Left cardiac atrium (tissue), 4 donors: ENCODE results near the gene SBNO2. TPM values are rescaled to one million over a fixed set of nuclear protein-coding genes. Genes with fewer than 3 reads are reported as not detected.

ENCODE experiments used
- ATAC-seq, 2 donors: fragments of 200-7000 bp; cut with Tn5 transposase; one replicate each; pipeline ENCODE4 v1.9.1; 2020; ENCODE audit warnings: mild to moderate bottlenecking in 2 of 2, moderate library complexity in 2 of 2
- DNase-seq: peaks from one replicate; pipeline ENCODE4 v3.0.0-alpha.2; 2020
- intact Hi-C, 2 donors: fragments of 100-400 bp; cut with DNase I; formaldehyde crosslinking; loops; one replicate each; pipeline versions ENCODE4 v1.14.1 to v1.15.1; 2022 to 2023
- total RNA-seq, 2 donors: library from RNA; stranded (reverse); fragmentation: NEBNext Ultra II Directional; extraction: Animal tissue kit (Norgen Biotek cat#: 25700); gene quantifications; one replicate each; pipeline ENCODE4 v1.2.1, GENCODE V29; 2021
- donor health status: DM: no; HTN: yes; CAD: no.
- donor health status: DM: no; HTN: yes; CAD: no; lungs with severe emphysema.
- donor health status: DM: yes; HTN: yes; CAD: no.
- donor health status: Dilated cardiomyopathy.

Gene SBNO2
- total RNA-seq, 2 donors from 2014 or later, result 27.2 to 64.2 TPM

DNA sequence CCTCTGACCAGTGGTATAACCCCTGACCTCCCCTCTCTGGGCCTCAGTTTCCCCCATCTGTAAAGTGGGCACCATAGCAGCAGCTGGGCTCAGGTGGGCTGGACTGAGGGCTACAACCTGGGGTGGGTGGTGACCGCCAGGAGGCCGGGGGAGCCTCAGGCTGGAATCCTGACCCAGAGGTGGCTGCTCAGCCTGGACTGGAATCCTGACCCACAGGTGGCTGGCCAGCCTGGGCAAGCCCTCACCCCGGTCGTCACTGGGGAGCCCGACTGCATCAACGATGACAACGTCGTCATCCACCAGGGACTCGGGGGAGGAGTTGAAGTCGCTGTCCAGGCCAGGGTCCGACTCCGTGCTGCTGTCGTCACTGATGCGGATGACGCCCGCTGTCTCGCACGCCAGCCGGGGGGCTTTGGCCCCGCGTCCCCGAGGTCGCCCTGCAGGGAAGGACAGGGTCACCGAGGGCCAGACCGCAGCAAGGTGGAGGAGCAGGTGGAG, 60.0 kb downstream of the SBNO2 start:
- DNase-seq, result no peak
- intact Hi-C loops, result loop anchor here in 1 of 2 donors (5.0 kb wide), 1 partner anchor 78 kb away; no protein-coding TSS in a partner anchor

DNA sequence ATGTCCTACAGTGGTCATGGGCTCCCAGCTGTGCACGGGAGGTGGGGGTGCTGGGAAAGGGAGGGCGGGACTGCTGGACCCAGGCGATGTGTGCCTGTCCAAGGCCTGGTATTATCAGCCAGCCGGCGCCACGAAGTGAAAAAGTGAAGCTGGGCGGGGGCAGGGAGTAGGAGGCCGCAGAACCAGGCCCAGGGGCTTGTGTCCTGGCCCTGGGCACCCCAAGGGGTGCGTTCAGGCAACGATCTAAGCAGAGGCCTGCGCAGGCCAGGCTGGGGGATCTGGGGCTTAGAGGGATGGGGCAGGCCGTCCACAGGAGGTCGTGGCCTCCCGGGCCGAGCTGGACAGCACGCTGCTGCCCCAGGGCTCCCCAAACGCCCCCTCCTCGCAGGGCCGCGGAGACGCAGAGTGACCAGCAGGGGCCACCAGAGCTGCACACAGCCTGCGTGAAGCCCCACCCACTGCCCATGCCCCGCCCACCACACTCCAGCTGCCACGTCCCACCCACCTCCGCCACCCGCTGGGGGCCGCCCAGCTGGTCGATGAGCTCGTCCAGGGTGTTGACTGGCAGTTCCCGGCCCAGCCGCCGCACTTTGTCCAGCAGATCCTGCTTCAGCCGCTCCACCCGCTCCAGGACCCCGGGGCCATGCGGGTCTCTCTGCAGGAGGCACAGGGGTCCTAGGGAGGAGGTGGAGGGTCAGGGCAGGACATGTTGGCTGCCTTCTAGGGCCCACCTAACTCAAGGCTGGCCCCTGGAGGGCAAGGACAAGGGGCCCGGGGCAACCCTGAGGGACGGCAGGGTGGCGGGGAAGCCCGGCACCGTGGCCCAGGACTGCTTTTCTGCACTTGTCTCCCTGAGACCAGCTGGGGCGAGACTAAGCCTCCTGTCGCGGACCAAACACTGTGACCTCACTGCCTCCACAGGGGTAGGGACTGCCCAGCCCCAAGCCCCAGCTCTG, 60.8 kb downstream of the SBNO2 start:
- peak; percentile 89 to 93 for ATAC-seq
- intact Hi-C loops, result loop anchor here in 1 of 2 donors (5.0 kb wide), 1 partner anchor 79 kb away; no protein-coding TSS in a partner anchor
- peak; percentile 97 for DNase-seq

More for the DNA sequence above, 60.0 kb downstream of the SBNO2 start:
- ATAC-seq, result no peak

GRCh38 chr19:1112268-1113029, 61.6 kb downstream of the SBNO2 start:
- ATAC-seq (peak; percentile 42 to 50), DNase-seq (no peak)
- intact Hi-C loops, result loop anchor here in 1 of 2 donors (5.0 kb wide), 1 partner anchor 80 kb away; no protein-coding TSS in a partner anchor

GRCh38 chr19:1111641-1112267, 62.3 kb downstream of the SBNO2 start:
- intact Hi-C loops, result loop anchor here in 1 of 2 donors (5.0 kb wide), 1 partner anchor 81 kb away; no protein-coding TSS in a partner anchor
- ATAC-seq, result no peak
- no peak for DNase-seq

DNA sequence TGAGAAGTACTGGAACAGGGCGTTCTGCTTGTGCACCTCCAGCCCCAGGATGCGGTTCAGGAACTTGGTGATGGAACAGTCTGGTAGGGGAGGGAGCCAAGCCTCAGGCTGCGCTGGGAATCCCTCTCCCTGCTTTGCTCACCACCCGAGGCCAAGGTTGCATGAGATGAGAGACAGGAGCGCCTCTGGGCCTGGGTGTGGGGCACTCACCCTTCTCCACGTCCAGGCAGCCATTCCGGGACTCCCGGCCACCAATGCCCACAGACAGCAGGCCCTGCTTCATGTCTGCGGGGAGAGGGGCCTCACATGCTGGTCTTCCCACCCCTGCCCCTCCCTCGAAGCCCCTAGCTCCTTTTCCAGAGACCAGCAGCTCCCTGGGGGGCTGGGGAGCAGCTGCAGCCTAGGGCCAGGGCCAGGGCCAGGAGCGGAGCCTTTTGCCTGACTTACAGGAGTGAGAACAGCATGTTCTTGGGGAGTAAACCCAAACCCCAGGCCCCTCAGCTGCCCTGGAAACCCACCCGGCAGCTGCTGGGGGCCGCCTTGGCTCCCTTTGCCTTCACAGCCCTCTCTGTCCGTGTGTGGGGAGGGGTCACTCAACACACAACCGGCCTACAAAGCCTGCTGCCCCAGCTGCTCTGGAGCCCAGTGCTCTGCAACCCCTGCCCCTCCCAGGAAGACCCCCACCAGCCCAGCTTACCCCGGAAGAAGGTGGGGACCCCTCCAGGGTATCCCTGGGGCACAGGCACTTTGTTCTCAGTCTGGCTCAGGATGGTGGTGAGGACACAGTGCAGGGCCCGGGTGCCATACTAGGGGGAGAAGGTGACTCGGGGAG, 63.0 kb downstream of the SBNO2 start:
- no peak for ATAC-seq
- DNase-seq, result no peak
- intact Hi-C loops, result loop anchor here in 1 of 2 donors (5.0 kb wide), 1 partner anchor 81 kb away; no protein-coding TSS in a partner anchor

DNA sequence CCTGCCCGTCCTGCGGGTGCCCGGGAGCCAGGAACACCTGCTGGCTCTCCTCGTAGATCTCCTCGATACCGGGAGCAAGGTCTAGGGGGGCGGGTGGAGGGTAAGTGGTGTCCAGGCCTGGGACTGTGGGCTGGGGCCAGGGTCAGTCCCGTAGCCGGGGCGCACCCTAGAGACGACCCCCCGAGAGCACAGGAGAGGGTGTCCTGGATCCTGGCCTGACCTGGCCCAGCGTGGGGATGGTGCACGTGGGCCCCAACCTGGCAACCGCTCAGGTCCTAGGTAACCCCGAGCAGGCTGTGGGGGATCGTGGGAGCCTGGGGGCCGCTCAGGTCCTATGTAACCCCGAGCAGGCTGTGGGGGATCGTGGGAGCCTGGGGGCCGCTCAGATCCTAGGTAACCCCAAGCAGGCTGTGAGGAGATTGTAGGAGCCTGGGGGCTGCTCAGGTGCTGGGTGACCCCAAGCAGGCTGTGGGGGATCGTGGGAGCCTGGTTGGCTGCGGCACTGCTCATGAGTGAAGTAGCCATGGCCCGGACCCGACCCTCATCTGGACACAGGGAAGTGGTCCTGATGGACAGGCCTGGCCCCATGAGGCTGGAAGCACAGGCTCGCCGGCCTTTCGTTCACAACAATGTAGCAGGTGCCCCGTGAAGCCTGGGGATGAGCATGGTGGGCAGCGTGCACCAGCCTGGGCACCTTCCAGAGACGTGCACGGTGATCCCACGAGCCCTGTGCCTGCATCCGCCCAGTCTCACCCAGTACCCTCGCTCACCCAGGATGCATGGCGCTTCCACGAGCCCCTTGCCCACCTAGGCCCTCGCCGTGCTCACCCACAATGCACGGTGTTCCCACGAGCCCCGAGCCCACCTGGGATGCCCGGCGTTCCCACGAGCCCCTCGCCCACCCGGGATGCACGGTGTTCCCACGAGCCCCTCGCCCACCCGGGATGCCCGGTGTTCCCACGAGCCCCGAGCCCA, 64.1 kb downstream of the SBNO2 start:
- DNase-seq (no peak), ATAC-seq (no peak)
- intact Hi-C loops, result loop anchor here in 1 of 2 donors (5.0 kb wide), 1 partner anchor 82 kb away; no protein-coding TSS in a partner anchor

DNA sequence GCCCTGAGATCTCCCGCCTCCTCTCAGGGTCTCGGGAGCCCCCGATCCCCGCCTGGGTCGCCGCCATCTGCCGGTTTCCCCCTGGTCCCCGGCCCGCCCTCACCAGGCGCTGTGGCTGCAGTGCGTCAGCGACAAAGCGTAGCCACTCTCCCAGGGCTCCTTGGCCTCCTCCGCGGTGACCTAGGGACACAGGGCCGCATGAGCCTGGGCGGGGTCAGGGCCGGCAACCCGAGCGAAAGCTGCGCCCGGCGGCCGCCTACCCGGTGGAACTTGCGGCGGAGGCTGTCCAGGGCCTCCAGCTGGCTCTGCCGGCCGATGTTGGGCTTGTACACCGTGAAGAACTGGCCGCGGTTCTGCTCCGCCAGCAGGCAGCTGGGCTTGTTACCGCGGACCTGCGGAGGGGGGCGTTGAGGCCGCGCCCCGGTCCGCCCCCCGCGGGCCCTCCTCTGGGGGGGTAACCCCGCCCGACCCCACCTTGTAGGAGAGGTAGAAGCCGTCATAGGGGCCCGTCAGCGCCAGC, 65.0 kb downstream of the SBNO2 start:
- intact Hi-C loops, result no loop called here

DNA sequence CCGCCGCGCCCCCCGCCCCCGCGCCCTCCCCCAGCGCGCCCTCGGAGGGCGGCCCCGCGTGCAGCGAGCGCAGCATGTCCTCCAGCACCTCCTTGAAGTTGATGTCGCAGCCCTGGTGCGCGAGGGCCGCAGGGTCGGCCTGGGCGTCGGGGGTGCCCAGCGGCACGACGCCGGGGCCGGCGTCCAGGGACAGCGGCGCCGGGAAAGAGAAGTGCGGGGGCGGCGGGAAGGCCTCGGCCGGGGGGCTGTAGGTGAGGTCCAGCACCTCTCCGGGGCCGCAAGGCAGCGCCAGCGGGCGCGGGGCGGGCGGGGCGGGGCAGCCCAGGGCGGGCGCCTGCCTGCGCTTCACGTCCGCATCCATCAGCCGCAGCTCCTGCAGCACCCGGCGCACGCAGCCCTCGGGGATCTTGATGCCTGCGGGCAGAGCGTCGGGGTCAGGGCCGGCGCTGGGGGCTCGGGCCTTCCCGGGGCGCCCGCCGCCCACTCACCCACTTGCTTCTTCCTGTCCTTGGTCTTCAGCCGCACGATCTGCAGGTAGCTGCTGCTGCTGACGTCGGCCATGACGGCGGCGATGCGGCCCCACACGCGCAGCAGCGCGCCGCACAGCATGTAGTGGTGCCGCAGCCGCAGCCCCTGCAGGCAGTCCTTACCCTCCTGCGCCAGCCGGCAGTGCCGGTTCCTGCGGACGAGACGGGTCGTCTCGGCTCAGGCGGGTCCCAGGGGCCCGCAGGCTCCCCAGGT, 65.6 kb downstream of the SBNO2 start:
- DNase-seq (no peak), ATAC-seq (no peak)
- intact Hi-C loops, result no loop called here

More for the DNA sequence above, 65.0 kb downstream of the SBNO2 start:
- DNase-seq, result no peak
- ATAC-seq, result no peak

GRCh38 chr19:1107661-1108261, 66.3 kb downstream of the SBNO2 start:
- no peak for ATAC-seq

GRCh38 chr19:1106841-1107660, 67.0 kb downstream of the SBNO2 start:
- intact Hi-C loops, result no loop called here
- DNase-seq (no peak), ATAC-seq (no peak)

More at GRCh38 chr19:1107661-1108261, 66.3 kb downstream of the SBNO2 start:
- no peak for DNase-seq
- intact Hi-C loops, result no loop called here

DNA sequence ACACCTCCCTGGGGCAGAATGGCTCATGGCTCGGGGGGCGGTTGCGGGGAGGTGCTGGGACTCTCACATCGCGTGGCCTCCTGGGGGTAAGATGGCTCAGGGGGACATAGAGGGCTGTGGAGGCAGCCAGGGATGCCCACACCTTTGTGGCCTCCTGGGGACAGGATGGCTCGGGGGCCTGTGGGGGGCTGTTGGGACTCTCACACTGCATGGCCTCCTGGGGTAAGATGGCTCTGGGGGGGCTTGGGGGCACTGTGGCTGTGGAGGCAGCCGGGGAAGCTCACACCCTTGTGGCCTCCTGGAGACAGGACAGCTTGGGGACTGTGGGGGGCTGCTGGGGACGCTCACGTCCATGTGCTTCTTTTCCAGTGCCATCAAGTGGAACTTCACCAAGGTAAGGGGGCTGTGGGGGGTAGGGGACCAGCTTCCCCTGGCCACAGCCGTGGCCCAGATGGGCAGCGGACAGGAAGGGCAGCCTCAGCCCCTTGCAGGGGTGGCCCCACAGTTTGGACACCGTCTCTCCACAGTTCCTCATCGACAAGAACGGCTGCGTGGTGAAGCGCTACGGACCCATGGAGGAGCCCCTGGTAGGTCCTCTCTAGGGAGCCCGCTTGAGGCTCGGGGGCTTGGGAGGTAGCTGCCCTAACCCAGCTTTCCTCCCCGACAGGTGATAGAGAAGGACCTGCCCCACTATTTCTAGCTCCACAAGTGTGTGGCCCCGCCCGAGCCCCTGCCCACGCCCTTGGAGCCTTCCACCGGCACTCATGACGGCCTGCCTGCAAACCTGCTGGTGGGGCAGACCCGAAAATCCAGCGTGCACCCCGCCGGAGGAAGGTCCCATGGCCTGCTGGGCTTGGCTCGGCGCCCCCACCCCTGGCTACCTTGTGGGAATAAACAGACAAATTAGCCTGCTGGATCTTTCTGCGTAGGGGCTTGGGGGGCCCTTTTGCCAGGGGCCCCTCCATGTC, 67.9 kb downstream of the SBNO2 start:
- intact Hi-C loops, result no loop called here
- ATAC-seq, result no peak
- DNase-seq, result no peak

DNA sequence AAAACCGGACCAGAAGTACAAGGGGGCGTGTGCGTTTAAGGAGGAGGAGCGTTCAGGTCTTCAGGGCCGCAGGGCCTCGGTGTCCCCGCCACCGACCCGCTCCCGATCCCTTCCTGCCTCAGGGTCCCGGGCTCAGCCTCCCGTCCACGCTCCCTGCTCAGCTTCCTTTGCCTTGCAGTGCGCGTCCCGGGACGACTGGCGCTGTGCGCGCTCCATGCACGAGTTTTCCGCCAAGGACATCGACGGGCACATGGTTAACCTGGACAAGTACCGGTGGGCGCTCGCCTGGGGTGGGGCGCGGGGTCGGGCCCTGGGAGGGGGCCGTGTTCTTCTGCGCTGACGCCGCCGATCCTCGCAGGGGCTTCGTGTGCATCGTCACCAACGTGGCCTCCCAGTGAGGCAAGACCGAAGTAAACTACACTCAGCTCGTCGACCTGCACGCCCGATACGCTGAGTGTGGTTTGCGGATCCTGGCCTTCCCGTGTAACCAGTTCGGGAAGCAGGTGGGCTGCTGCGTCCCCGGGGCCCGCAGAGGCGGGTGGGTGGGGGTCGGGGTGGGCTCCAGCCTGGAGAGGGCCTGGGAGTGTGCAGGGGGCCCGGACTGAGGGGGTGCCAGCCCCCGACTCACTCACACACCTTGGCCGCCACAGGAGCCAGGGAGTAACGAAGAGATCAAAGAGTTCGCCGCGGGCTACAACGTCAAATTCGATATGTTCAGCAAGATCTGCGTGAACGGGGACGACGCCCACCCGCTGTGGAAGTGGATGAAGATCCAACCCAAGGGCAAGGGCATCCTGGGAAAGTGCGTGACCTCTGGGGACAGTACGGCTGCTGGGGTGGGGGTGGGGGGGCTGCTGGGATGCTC, 68.8 kb downstream of the SBNO2 start:
- no peak for ATAC-seq
- no peak for DNase-seq
- intact Hi-C loops, result no loop called here
